ENCODE results near the gene MRGPRD.

Gene MRGPRD

GRCh38 chr11:68946416-68947090 is 34.2 kb downstream of the MRGPRD start:
- DNase-seq = no peak

GRCh38 chr11:68942751-68943271 is 38.0 kb downstream of the MRGPRD start:
- no peak for DNase-seq

GRCh38 chr11:68942095-68942620 is 38.6 kb downstream of the MRGPRD start:
- no peak for DNase-seq

- no peak for DNase-seq
Observed at GRCh38 chr11:68941324-68942094, 39.3 kb downstream of the MRGPRD start.

- DNase-seq = no peak
Observed at GRCh38 chr11:68940651-68941323, 40.0 kb downstream of the MRGPRD start.

- DNase-seq = no peak
Observed at GRCh38 chr11:68939583-68940555, 40.9 kb downstream of the MRGPRD start.

- no peak for DNase-seq
Observed at GRCh38 chr11:68938816-68939582, 41.8 kb downstream of the MRGPRD start.

GRCh38 chr11:68938088-68938487 is 42.7 kb downstream of the MRGPRD start:
- no peak for DNase-seq

- DNase-seq = no peak
Observed at GRCh38 chr11:68936676-68937620, 43.8 kb downstream of the MRGPRD start.

- DNase-seq = no peak
Observed at GRCh38 chr11:68936358-68936636, 44.5 kb downstream of the MRGPRD start.

GRCh38 chr11:68935516-68936357 is 45.0 kb downstream of the MRGPRD start:
- DNase-seq = no peak

GRCh38 chr11:68935066-68935465 is 45.7 kb downstream of the MRGPRD start:
- DNase-seq = no peak

- no peak for DNase-seq
Observed at GRCh38 chr11:68934666-68935065, 46.1 kb downstream of the MRGPRD start.

- DNase-seq = no peak
Observed at GRCh38 chr11:68934321-68934645, 46.5 kb downstream of the MRGPRD start.

GRCh38 chr11:68933605-68934320 is 47.0 kb downstream of the MRGPRD start:
- no peak for DNase-seq

- no peak for DNase-seq
Observed at GRCh38 chr11:68932933-68933577, 47.7 kb downstream of the MRGPRD start.

- no peak for DNase-seq
Observed at GRCh38 chr11:68932358-68932757, 48.4 kb downstream of the MRGPRD start.

GRCh38 chr11:68931911-68932310 is 48.9 kb downstream of the MRGPRD start:
- DNase-seq = no peak

Measured in NCI-H510A (cell line).